Nephron (organoid): ENCODE data around the gene PEX1.
"Not testable (repeated sequence)": the region's sequence is repeated elsewhere in the genome, so short reads cannot be mapped to it uniquely, and the experiment has no call there.

Source experiments
- H3K27ac Mint-ChIP-seq, 3 experiments: 2 replicates each; pipeline ENCODE4 v1.8.0; 2020; ENCODE audit warnings: mixed read lengths in 3 of 3, mild to moderate bottlenecking in 2 of 3, moderate library complexity in 1 of 3
- H3K27me3 Mint-ChIP-seq: 2 replicates; pipeline ENCODE4 v1.8.0; 2021; ENCODE audit warnings: low read depth, mild to moderate bottlenecking, moderate library complexity, mixed read lengths
- H3K36me3 Mint-ChIP-seq: 2 replicates; pipeline ENCODE4 v1.8.0; 2020; ENCODE audit warnings: low read depth, mixed read lengths
- H3K4me1 Mint-ChIP-seq: 2 replicates; pipeline ENCODE4 v1.8.0; 2020; ENCODE audit warnings: mixed read lengths
- H3K4me3 Mint-ChIP-seq, 3 experiments: 2 replicates each; pipeline ENCODE4 v1.8.0; 2020; ENCODE audit warnings: mild to moderate bottlenecking in 3 of 3, mixed read lengths in 3 of 3, moderate library complexity in 2 of 3
- H3K9me3 Mint-ChIP-seq: 2 replicates; pipeline ENCODE4 v1.8.0; 2020; ENCODE audit warnings: mixed read lengths
- TF ChIP-seq, protein P1 (sequence below), 3 experiments: fragments of 200-600 bp; sonication (generic); IDR thresholded peaks; one replicate each; pipeline ENCODE4 v1.5.0; 2021; ENCODE audit warnings: antibody characterized with exemption in 3 of 3; ENCODE audit not compliant: unreplicated experiment in 3 of 3

Gene PEX1

DNA sequence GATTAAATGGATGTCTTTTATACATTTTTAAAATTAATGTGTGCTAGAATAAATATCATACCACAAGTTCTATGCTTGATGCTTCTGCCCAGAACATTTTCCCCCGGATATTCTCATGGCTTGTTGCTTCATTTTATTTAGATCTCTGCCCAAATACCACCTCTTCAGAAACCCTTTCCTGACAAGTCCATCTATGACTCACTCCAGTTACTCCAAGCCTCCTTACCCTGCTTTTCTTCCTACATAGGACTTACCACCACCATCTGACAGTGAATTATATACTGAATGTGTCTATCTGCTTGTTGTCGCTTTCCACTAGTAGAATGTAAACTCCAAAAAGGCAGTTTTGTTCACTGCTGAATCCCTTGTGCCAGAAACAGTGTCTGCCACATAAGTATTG is 31.4 kb downstream of the PEX1 start:
- no peaks in the 10 kb centered on the region for H3K9me3 Mint-ChIP-seq
- H3K36me3 Mint-ChIP-seq, result peaks cover 51% of the 10 kb centered on the region
- H3K27ac Mint-ChIP-seq, result no peak overlapping the region
- TF ChIP-seq, protein P1, sequence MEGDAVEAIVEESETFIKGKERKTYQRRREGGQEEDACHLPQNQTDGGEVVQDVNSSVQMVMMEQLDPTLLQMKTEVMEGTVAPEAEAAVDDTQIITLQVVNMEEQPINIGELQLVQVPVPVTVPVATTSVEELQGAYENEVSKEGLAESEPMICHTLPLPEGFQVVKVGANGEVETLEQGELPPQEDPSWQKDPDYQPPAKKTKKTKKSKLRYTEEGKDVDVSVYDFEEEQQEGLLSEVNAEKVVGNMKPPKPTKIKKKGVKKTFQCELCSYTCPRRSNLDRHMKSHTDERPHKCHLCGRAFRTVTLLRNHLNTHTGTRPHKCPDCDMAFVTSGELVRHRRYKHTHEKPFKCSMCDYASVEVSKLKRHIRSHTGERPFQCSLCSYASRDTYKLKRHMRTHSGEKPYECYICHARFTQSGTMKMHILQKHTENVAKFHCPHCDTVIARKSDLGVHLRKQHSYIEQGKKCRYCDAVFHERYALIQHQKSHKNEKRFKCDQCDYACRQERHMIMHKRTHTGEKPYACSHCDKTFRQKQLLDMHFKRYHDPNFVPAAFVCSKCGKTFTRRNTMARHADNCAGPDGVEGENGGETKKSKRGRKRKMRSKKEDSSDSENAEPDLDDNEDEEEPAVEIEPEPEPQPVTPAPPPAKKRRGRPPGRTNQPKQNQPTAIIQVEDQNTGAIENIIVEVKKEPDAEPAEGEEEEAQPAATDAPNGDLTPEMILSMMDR (IDR thresholded peaks at IDR 0.05; ENCODE audit: unreplicated experiment in 3 of 3), result no peak
- H3K4me1 Mint-ChIP-seq, result no peaks in the 10 kb centered on the region
- no peak overlapping the region for H3K4me3 Mint-ChIP-seq
- H3K27me3 Mint-ChIP-seq, result no peaks in the 10 kb centered on the region

- H3K36me3 Mint-ChIP-seq, result peaks cover 49% of the 10 kb centered on the region
- H3K27me3 Mint-ChIP-seq, result no peaks in the 10 kb centered on the region
- H3K9me3 Mint-ChIP-seq, result no peaks in the 10 kb centered on the region
- no peak overlapping the region for H3K27ac Mint-ChIP-seq
- no peaks in the 10 kb centered on the region for H3K4me1 Mint-ChIP-seq
- no peak overlapping the region for H3K4me3 Mint-ChIP-seq
- TF ChIP-seq, protein P1 (IDR thresholded peaks at IDR 0.05; ENCODE audit: unreplicated experiment in 3 of 3), result no peak
Measured at GRCh38 chr7:92489634-92490033, 38.7 kb downstream of the PEX1 start.

- H3K4me1 Mint-ChIP-seq, result no peaks in the 10 kb centered on the region
- H3K27ac Mint-ChIP-seq, result no peak overlapping the region
- TF ChIP-seq, protein P1 (IDR thresholded peaks at IDR 0.05; ENCODE audit: unreplicated experiment in 3 of 3), result no peak
- peaks cover 42% of the 10 kb centered on the region for H3K36me3 Mint-ChIP-seq
- H3K27me3 Mint-ChIP-seq, result no peaks in the 10 kb centered on the region
- no peaks in the 10 kb centered on the region for H3K9me3 Mint-ChIP-seq
- H3K4me3 Mint-ChIP-seq, result no peak overlapping the region
Measured at GRCh38 chr7:92487804-92488203, 40.5 kb downstream of the PEX1 start.

GRCh38 chr7:92485974-92486373 is 42.3 kb downstream of the PEX1 start:
- no peaks in the 10 kb centered on the region for H3K27me3 Mint-ChIP-seq
- H3K4me3 Mint-ChIP-seq, result no peak overlapping the region
- TF ChIP-seq, protein P1 (IDR thresholded peaks at IDR 0.05; ENCODE audit: unreplicated experiment in 3 of 3), result no peak
- H3K36me3 Mint-ChIP-seq, result peaks cover 29% of the 10 kb centered on the region
- no peak overlapping the region for H3K27ac Mint-ChIP-seq
- no peaks in the 10 kb centered on the region for H3K9me3 Mint-ChIP-seq
- H3K4me1 Mint-ChIP-seq, result no peaks in the 10 kb centered on the region

DNA sequence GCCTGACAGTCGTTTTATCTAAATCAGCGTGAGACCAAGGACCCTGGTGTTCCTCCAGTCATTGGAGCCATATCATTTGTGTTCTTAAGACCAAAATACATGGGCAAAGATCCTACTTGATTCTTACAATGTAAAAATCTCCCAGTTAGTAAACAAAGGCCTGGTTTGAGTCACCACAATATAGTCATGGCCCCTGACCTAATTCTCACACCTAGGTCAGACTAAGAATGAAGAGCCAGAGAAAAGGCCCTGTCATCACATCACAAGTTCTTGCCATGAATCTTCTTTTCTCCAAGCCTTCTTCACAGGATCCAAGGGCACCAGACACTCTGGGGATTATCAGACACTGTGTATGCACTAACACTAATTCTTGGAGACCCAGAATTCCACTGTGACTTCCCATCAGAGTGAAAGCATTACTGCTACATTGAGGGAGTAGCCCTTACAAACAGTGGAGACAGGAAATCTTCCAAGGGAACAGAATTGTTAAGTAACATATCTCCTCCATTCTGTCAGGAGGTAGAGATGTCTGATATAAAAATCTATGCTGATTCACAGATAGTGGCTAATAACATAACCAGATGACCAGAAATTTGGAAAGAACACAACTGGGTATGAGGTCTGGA is 42.9 kb downstream of the PEX1 start:
- TF ChIP-seq, protein P1 (IDR thresholded peaks at IDR 0.05; ENCODE audit: unreplicated experiment in 3 of 3), result no peak
- Mint-ChIP-seq H3K9me3 (no peaks in the 10 kb centered on the region), H3K36me3 (peaks cover 27% of the 10 kb centered on the region), H3K4me1 (no peaks in the 10 kb centered on the region), H3K27me3 (no peaks in the 10 kb centered on the region), H3K27ac (no peak overlapping the region), H3K4me3 (no peak overlapping the region)

GRCh38 chr7:92484226-92484625 is 44.1 kb downstream of the PEX1 start:
- H3K27ac Mint-ChIP-seq, H3K4me3 Mint-ChIP-seq, H3K9me3 Mint-ChIP-seq, H3K4me1 Mint-ChIP-seq, H3K27me3 Mint-ChIP-seq: not testable (repeated sequence)
- peaks cover 21% of the 10 kb centered on the region for H3K36me3 Mint-ChIP-seq

DNA sequence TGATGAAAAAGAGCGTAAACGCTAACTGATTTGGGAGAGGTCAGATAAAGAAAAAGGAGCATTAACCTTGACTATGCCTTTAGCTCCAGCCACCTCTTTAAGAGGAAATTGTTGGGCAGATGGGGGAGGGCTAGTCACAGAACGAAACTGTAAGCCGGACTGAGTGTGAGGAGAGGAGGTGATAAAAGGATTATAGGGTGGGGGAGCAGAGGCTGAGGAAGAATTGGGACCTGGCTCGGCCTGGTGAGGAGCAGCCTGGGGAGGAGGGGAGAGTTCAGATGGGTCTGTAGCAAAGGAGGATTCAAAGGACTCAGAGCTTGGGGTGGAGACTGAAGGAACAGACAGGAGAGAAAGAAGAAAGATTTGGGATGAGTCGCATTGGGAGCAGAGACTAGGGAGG is 44.7 kb downstream of the PEX1 start:
- peaks cover 19% of the 10 kb centered on the region for H3K36me3 Mint-ChIP-seq

DNA sequence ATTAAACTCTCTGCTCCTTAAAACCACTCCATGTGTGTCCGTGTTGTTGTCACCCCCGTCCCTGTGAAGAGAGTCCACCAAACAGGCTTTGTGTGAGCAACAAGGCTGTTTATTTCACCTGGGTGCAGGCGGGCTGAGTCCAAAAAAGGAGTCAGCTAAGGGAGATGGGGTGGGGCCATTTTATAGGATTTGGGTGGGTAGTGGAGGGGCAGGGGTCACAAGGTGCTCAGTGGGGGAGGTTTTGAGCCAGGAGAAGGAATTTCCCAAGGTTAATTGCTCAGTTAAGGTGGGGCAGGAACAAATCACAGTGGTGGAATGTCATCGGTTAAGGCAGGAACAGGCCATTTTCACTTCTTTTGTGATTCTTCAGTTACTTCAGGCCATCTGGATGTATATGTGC is 49.2 kb downstream of the PEX1 start:
- H3K27ac Mint-ChIP-seq, H3K36me3 Mint-ChIP-seq, H3K9me3 Mint-ChIP-seq, H3K4me1 Mint-ChIP-seq, H3K4me3 Mint-ChIP-seq, H3K27me3 Mint-ChIP-seq: not testable (repeated sequence)

More for the DNA sequence above, 44.7 kb downstream of the PEX1 start:
- H3K9me3 Mint-ChIP-seq, H3K4me1 Mint-ChIP-seq, H3K27ac Mint-ChIP-seq, H3K4me3 Mint-ChIP-seq, H3K27me3 Mint-ChIP-seq: not testable (repeated sequence)
